22Rv1 (cell line): ENCODE measurements around the gene CALCOCO1.

Experiments
- ZFX ChIP-seq: fragments of 450-650 bp; IDR thresholded peaks from 2 replicates; pipeline ENCODE4 v1.6.1; 2017; ENCODE audit warnings: antibody characterized with exemption, borderline replicate concordance
- TF ChIP-seq, protein P1 (sequence below): fragments of 450-650 bp; IDR thresholded peaks from 2 replicates; pipeline ENCODE4 v1.5.1; 2017; ENCODE audit warnings: mild to moderate bottlenecking

DNA sequence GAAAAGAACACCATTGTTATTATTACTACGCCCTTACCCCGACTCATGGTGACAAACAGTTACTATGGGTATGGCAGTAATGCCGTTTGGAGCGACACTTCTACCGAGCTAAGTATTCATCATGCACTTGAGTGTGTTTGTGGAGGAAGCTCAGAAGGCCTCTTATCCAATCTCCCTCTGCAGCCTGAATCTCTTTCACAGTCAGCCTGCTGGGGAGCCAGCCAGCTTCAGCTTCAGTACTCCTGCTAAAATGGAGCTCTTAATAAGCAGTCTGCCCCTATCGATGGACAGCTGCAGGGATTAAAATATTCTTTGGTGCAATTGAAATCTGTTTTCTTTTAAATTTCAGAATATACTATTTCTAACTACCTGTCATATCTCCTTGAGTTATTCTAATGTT lies 26.7 kb downstream of the CALCOCO1 start:
- TF ChIP-seq, protein P1, sequence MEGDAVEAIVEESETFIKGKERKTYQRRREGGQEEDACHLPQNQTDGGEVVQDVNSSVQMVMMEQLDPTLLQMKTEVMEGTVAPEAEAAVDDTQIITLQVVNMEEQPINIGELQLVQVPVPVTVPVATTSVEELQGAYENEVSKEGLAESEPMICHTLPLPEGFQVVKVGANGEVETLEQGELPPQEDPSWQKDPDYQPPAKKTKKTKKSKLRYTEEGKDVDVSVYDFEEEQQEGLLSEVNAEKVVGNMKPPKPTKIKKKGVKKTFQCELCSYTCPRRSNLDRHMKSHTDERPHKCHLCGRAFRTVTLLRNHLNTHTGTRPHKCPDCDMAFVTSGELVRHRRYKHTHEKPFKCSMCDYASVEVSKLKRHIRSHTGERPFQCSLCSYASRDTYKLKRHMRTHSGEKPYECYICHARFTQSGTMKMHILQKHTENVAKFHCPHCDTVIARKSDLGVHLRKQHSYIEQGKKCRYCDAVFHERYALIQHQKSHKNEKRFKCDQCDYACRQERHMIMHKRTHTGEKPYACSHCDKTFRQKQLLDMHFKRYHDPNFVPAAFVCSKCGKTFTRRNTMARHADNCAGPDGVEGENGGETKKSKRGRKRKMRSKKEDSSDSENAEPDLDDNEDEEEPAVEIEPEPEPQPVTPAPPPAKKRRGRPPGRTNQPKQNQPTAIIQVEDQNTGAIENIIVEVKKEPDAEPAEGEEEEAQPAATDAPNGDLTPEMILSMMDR: no peak
- no peak for TF ChIP-seq ZFX
